GM18517 (cell line): Measurements from ENCODE around the gene TBC1D22B.
"Not testable (repeated sequence)": the region's sequence is repeated elsewhere in the genome, so short reads cannot be mapped to it uniquely, and the experiment has no call there.

ENCODE experiments used
- ATAC-seq: cut with Tn5 transposase; IDR thresholded peaks from one replicate; pipeline ENCODE4 v1.9.1; 2021; ENCODE audit warnings: mild to moderate bottlenecking, moderate library complexity; ENCODE audit not compliant: unreplicated experiment

TBC1D22B gene

GRCh38 chr6:37319856-37320480 is 62.4 kb downstream of the TBC1D22B start:
- ATAC-seq: no peak

GRCh38 chr6:37320646-37321045 is 63.1 kb downstream of the TBC1D22B start:
- ATAC-seq: no peak

DNA sequence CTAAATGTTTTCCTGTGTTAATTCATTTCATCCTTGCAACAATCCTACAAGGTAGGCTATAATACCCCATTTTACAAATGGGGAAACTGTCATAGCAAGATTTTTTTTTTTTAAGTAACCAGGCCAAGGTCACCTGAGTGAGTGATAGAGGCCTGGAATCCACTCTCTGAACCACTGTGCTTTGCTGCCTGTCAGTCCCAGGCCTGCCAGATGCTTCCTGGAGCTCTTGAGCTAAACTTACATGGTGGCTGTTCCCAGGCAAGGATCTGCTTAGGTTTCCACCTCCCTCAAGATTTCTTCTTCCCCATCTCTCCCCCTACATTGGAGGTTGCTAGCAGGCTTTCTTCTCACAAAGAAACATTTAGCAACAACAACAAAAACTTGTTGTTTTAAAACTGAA is 63.5 kb downstream of the TBC1D22B start:
- ATAC-seq: no peak

DNA sequence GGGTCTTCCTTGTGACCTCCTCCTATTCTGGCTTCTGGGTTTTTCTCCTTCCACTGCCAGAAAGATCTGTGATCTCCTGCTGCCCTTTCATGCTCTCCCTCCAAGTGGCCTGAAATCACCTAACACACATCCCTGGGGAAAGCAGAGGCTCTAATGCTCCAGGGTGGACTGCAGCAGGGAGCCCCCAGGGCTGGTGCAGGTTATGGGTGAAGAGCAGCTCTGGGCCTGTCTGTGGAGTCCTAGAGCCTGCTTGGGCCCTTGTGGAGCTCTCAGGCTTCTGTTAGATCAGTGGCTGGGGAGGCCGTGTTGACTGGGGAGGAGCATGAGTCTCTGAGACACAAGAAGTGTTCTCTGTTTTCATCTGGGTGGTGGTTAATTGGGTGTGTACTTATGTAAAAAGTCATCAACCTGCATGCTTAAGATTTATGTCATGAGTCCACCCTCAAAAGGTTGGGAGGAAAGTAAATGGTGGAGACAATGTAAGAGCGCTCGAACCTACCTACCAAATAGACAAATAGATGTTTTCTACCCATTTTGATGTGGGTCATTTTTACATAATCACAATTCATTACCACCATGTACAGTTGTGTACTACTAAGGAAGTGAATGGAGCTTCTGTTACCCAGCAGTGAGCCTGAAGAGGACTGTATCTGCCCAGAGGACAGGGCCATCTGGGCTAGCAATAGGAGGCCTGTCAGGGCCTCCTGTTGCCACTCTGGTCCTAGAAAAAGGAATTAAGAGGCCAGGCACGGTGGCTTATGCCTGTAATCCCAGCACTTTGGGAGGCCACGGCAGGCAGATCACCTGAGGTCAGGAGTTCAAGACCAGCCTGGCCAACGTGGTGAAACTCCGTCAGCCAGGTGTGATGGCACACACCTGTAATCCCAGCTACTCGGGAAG is 64.2 kb downstream of the TBC1D22B start:
- ATAC-seq: no peak

GRCh38 chr6:37323580-37323979 is 66.0 kb downstream of the TBC1D22B start:
- no peak for ATAC-seq

DNA sequence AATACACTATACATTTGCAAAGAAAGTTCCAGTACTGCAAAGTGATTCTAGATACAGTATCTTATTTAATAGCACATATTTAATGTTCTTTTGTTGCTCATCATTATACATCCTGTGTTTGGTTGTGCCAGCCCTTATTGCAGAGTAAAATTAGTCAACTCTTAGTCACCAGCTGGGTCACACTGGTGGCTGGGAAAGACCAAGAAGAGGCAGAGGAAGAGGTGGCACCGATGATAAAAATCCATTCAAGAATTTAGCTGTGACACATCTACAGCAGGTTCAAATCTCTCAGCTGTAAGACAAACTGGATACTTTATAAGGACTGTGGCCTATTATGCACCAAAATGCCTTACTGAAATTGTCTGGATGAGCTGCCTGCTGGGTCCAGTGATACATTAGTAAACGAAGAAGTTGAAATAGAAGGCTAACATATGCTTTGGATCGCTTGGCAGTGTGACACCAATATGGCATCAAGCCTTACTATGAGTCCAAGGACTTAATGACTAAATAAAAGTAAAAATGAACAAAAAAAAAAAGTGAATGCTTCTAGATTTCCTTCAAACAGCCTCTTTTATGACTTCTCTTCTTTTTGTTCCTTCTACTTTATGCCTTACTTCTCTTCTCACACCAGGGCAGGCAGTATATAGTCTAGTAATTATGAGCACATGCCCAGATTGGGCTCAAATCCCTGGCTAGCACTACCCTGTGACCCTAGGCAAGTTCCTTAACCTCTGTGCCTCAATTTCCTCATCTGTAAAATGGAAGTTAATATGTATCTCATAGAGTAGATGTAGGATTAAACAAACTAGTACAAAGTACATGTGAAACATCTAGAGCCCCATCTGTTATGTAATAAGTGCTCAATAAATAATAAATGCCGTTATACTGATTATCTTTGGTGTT is 66.8 kb downstream of the TBC1D22B start:
- ATAC-seq: no peak

GRCh38 chr6:37330345-37330744 is 72.8 kb downstream of the TBC1D22B start:
- not testable (repeated sequence) for ATAC-seq

DNA sequence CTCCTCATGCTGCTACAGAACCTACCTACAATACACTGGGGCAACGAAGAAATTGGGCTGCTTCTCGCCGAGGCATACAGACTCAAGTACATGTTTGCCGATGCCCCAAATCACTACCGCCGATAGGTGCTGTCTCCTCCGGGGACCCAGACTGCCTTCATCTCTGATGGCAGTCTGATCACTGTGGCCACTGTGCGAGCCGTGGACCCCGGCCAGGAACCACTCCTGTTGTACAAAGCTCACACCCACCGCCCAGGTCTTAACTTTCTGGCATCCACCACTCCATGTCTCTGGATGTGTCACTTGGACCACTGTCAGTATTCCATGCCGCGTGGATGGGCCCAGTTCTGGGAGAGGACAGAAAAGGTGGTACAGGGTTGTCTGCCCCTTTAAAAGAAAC is 73.5 kb downstream of the TBC1D22B start:
- ATAC-seq: no peak

- no peak for ATAC-seq
These were observed 75.3 kb downstream of the TBC1D22B start for GRCh38 chr6:37332894-37333293.

GRCh38 chr6:37334047-37334446 is 76.5 kb downstream of the TBC1D22B start:
- no peak for ATAC-seq

GRCh38 chr6:37338317-37338716 is 80.7 kb downstream of the TBC1D22B start:
- not testable (repeated sequence) for ATAC-seq

DNA sequence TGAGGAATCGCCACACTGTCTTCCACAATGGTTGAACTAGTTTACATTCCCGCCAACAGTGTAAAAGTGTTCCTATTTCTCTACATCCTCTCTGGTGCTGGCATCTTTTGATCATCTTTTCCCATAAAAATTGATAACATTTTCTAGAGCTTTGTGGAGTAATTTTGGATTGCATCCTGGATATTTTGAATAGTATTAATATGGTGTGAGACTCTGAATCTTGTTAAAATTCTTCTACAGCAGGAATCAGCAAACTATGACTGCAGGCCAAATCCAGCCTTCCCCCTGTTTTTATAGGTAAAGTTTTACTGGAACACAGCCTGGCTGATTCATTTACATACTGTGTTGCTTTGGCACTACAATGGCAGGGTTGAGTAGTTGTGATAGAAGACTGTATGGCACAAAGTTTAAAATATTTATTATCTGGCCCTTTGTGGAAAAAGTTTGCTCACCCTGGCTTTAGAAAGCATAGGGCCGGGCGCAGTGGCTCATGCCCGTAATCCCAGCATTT is 81.2 kb downstream of the TBC1D22B start:
- no peak for ATAC-seq

GRCh38 chr6:37339741-37340638 is 82.4 kb downstream of the TBC1D22B start:
- no peak for ATAC-seq

DNA sequence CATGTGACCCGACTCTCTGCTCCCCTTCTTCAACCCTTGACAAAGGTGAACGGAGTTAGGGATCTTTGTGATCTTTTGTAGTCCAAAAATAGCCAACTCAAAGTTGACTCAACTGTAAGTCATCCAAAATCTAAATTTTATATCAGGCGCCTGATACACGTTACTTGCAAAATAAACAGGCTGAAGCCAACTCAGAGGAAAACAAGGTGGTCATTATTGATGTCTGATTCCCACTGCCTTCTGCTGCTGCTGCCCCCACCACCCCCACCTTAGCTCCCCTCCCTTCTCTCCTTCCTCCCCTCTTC is 83.0 kb downstream of the TBC1D22B start:
- ATAC-seq: no peak

DNA sequence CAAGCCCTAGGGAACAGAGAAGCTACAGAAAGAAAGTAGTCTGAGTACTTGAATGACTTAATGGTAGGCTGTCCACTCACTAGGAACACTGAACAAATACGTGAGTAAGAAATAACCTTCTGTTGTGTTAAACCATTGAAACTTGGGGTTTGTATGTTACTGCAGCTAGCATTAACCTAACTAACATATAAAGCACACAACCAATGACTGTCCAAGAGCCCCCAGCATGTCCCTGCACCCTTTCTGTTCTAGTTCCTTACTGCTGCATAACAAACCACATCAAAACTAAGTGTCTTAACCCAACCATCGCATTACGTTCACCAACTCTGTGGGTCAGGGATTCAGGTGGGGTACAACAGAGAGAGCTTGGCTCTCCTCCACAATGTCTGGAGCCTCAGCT is 85.7 kb downstream of the TBC1D22B start:
- no peak for ATAC-seq

DNA sequence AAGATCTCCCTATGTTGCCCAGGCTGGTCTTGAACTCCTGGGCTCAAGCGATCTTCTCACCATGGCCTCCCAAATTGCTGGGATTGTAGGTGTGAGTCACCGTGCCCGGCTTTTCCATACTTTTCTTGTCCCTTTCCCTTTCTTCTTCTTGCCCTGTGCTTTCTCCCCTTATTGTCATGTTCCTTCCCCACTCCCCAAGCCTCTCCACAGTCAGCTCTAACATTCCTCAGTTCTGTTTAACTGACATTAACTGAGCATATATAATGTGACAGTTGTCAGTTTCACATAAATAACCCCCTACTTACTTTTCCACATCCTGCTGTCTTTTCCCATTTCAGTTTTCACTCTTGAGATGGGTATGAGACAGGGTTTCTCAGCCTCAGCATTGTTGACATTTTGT is 86.7 kb downstream of the TBC1D22B start:
- ATAC-seq: no peak

DNA sequence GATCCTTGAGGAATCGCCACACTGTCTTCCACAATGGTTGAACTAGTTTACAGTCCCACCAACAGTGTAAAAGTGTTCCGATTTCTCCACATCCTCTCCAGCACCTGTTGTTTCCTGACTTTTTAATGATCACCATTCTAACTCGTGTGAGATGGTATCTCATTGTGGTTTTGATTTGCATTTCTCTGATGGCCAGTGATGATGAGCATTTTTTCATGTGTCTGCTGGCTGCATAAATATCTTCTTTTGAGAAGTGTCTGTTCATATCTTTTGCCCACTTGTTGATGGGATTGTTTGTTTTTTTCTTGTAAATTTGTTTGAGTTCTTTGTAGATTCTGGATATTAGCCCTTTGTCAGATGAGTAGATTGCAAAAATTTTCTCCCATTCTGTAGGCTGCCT is 88.2 kb downstream of the TBC1D22B start:
- not testable (repeated sequence) for ATAC-seq

GRCh38 chr6:37347177-37347576 is 89.6 kb downstream of the TBC1D22B start:
- no peak for ATAC-seq

GRCh38 chr6:37347670-37348111 is 90.1 kb downstream of the TBC1D22B start:
- no peak for ATAC-seq

- no peak for ATAC-seq
These were observed 93.5 kb downstream of the TBC1D22B start for GRCh38 chr6:37351027-37351426.
